Measurements from ENCODE around the gene TAGLN. TPM values are rescaled to one million over a fixed set of nuclear protein-coding genes. Genes with fewer than 3 reads are reported as not detected.

The TAGLN gene
- total RNA-seq, 4 donors from 2014 or later = 190 to 216 (median 199) TPM

DNA sequence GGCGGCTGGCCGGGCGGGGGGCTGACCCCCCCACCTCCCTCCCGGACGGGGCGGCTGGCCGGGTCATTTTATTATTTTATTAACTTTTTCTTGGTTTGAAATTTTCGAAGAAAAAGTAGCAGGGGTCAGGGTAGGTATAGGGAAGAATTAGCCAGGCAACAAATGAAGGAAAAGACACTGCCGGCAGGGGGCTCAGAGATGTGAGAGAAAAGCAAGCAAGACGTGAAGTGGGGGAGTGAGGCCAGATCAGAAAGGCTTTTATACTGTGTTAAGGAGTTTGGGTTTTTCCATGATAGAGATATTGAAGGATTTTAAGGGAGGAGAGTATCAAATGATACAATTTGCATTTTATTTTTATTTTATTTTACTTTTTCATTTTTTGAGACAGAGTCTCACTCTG lies 52.3 kb downstream of the TAGLN start:
- Histone ChIP-seq H3K4me1 (no peaks in the 10 kb centered on the region), H3K27me3 (no peaks in the 10 kb centered on the region), H3K9me3 (no peaks in the 10 kb centered on the region), H3K4me3 (no peak overlapping the region), H3K27ac (no peak overlapping the region), H3K36me3 (peaks cover 56% of the 10 kb centered on the region)
- DNase-seq (ENCODE audit: low spot score in 2 of 2) = no peak
- 91% methylated on average over 10 of the region's 10 CpGs for WGBS
- TF ChIP-seq POLR2A (IDR thresholded peaks at IDR 0.05) (no peak), POLR2AphosphoS5 (IDR thresholded peaks at IDR 0.05) (no peak), EP300 (IDR thresholded peaks at IDR 0.05) (no peak), CTCF (IDR thresholded peaks at IDR 0.05) (no peak)

- 86% methylated on average over 3 of the region's 3 CpGs for WGBS
Observed at GRCh38 chr11:117255966-117256365, 56.8 kb downstream of the TAGLN start.

DNA sequence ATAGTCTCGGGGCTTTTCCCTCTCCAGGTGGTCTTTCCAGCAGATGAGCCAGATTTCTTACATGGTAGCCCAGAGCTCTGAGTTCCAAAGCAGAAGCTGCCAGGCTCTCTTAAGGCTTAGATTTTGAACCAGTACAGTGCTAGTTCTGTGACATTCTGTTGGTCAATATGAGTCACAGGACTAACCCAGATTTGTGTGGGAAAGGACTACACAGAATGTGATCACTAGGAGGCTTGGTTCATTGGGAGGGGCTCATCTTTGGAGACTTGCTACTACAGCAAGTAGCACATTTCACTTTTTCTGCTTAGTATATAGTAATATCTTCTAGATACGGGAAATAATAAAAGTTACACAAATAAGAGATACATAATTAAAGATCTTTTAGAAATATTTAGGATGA lies 57.4 kb downstream of the TAGLN start:
- no peaks in the 10 kb centered on the region for H3K27me3 ChIP-seq
- DNase-seq (ENCODE audit: low spot score in 2 of 2) = no peak
- H3K36me3 ChIP-seq = peaks cover 40% of the 10 kb centered on the region
- no peak overlapping the region for H3K4me3 ChIP-seq
- H3K27ac ChIP-seq = no peak overlapping the region
- no peaks in the 10 kb centered on the region for H3K4me1 ChIP-seq
- TF ChIP-seq POLR2A (IDR thresholded peaks at IDR 0.05) = no peak
- TF ChIP-seq POLR2AphosphoS5 (IDR thresholded peaks at IDR 0.05) = no peak
- TF ChIP-seq CTCF (IDR thresholded peaks at IDR 0.05) = no peak
- no peak for TF ChIP-seq EP300 (IDR thresholded peaks at IDR 0.05)
- H3K9me3 ChIP-seq = no peaks in the 10 kb centered on the region
- 50% methylated on average over 2 of the region's 2 CpGs for WGBS

More at GRCh38 chr11:117255966-117256365, 56.8 kb downstream of the TAGLN start:
- H3K4me3 ChIP-seq = no peak overlapping the region
- H3K27me3 ChIP-seq = no peaks in the 10 kb centered on the region
- peaks cover 34% of the 10 kb centered on the region for H3K36me3 ChIP-seq
- no peaks in the 10 kb centered on the region for H3K9me3 ChIP-seq
- no peaks in the 10 kb centered on the region for H3K4me1 ChIP-seq
- TF ChIP-seq EP300 (IDR thresholded peaks at IDR 0.05) = no peak
- no peak for TF ChIP-seq POLR2AphosphoS5 (IDR thresholded peaks at IDR 0.05)
- TF ChIP-seq POLR2A (IDR thresholded peaks at IDR 0.05) = no peak
- TF ChIP-seq CTCF (IDR thresholded peaks at IDR 0.05) = no peak
- H3K27ac ChIP-seq = no peak overlapping the region
- no peak for DNase-seq (ENCODE audit: low spot score in 2 of 2)

Other genes starting within 250 kb of the TAGLN start
- 10 to 100 TPM; 31.6 to 60.8 (median 37.5) TPM for gene SIK3, start 100.9 kb upstream of the TAGLN start, total RNA-seq
- gene PAFAH1B2, start 55.1 kb upstream of the TAGLN start, total RNA-seq = 10 to 100 TPM; 58.0 to 67.5 (median 63.3) TPM
- 100 to 1,000 TPM in 1 of 4 donors, 10 to 100 TPM in 3; 42.6 to 130 (median 74.7) TPM for gene SIDT2, start 20.6 kb upstream of the TAGLN start, total RNA-seq
- gene PCSK7, start 32.7 kb downstream of the TAGLN start, total RNA-seq = 100 to 1,000 TPM in 1 of 4 donors, 10 to 100 TPM in 3; 56.7 to 113 (median 73.3) TPM
- 10 to 100 TPM in 3 of 4 donors, 1 to 10 TPM in 1; 6.7 to 22.9 (median 12.2) TPM for gene RNF214, start 33.3 kb downstream of the TAGLN start, total RNA-seq
- gene BACE1-AS, start 92.0 kb downstream of the TAGLN start, total RNA-seq = 10 to 100 TPM in 1 of 4 donors, 1 to 10 TPM in 3; 3.6 to 13.0 (median 6.3) TPM
- 10 to 100 TPM; 13.8 to 35.6 (median 18.0) TPM for gene BACE1, start 116.9 kb downstream of the TAGLN start, total RNA-seq
- gene CEP164, start 128.5 kb downstream of the TAGLN start, total RNA-seq = 10 to 100 TPM; 22.8 to 56.7 (median 29.7) TPM

All from suprapubic skin (tissue), 4 donors.